Suprapubic skin (tissue), 4 donors: ENCODE results near the gene EIF2D. TPM values are rescaled to one million over a fixed set of nuclear protein-coding genes. Genes with fewer than 3 reads are reported as not detected.

Source experiments
- DNase-seq, 2 donors: peaks; one replicate each; pipeline ENCODE4 v3.0.0-alpha.2; 2019; ENCODE audit warnings: low spot score in 2 of 2
- H3K27ac ChIP-seq: fragments of 200-600 bp; sonication (generic); one replicate; pipeline ENCODE4 v1.5.1; 2019
- H3K27me3 ChIP-seq: fragments of 200-600 bp; sonication (generic); one replicate; pipeline ENCODE4 v1.5.1; 2019
- H3K36me3 ChIP-seq: fragments of 200-600 bp; sonication (generic); one replicate; pipeline ENCODE4 v1.5.1; 2019
- H3K4me1 ChIP-seq: fragments of 200-600 bp; sonication (generic); one replicate; pipeline ENCODE4 v1.5.1; 2019
- H3K4me3 ChIP-seq: fragments of 200-600 bp; sonication (generic); one replicate; pipeline ENCODE4 v1.5.1; 2019; ENCODE audit warnings: mild to moderate bottlenecking
- H3K9me3 ChIP-seq: fragments of 200-600 bp; sonication (generic); one replicate; pipeline ENCODE4 v1.5.1; 2019
- CTCF ChIP-seq, 2 donors: fragments of 200-600 bp in 1 of 2; fragments of 450-650 bp in 1 of 2; sonication (generic) in 1 of 2; IDR thresholded peaks; one replicate each; pipeline ENCODE4 v1.5.1; 2016 to 2019; ENCODE audit warnings: antibody characterized with exemption in 2 of 2, mild to moderate bottlenecking in 1 of 2, moderate library complexity in 1 of 2
- EP300 ChIP-seq: sonication (generic); formaldehyde crosslinking; IDR thresholded peaks from one replicate; pipeline ENCODE4 v1.6.1; 2017; ENCODE audit warnings: antibody characterized with exemption
- POLR2A ChIP-seq, 2 donors: fragments of 450-650 bp; IDR thresholded peaks; one replicate each; pipeline ENCODE4 v1.6.1; 2017; ENCODE audit warnings: antibody characterized with exemption in 2 of 2, mild to moderate bottlenecking in 2 of 2, moderate library complexity in 2 of 2
- POLR2AphosphoS5 ChIP-seq, 3 donors: sonication (generic); formaldehyde crosslinking; IDR thresholded peaks; one replicate each; pipeline ENCODE4 v1.6.1; 2017; ENCODE audit warnings: antibody characterized with exemption in 3 of 3
- WGBS: methylation state at CpG from one replicate; pipeline ENCODE4 v1.1.5; 2018; 5-methylcytosine and 5-hydroxymethylcytosine counted together
- total RNA-seq, 4 donors: library from RNA; depleted of rRNA; stranded (reverse); fragments of >200 nt; gene quantifications; one replicate each; pipeline ENCODE4 v1.1.0, GENCODE V29; 2016

Gene EIF2D
- total RNA-seq, 4 donors from 2014 or later, result 55.0 to 69.1 (median 61.1) TPM

GRCh38 chr1:206566999-206567398, 45.3 kb downstream of the EIF2D start:
- Histone ChIP-seq H3K27me3 (no peaks in the 10 kb centered on the region), H3K9me3 (no peaks in the 10 kb centered on the region), H3K36me3 (no peaks in the 10 kb centered on the region), H3K4me1 (peaks cover 5% of the 10 kb centered on the region), H3K27ac (no peak overlapping the region), H3K4me3 (no peak overlapping the region)
- DNase-seq, result no peak
- WGBS, result 82% methylated on average over 4 of the region's 4 CpGs
- no peak for TF ChIP-seq CTCF (IDR thresholded peaks at IDR 0.05)
- TF ChIP-seq POLR2A (IDR thresholded peaks at IDR 0.05), result no peak
- TF ChIP-seq EP300, result no peak
- no peak for TF ChIP-seq POLR2AphosphoS5 (IDR thresholded peaks at IDR 0.05)

- H3K36me3 ChIP-seq, result no peaks in the 10 kb centered on the region
- H3K27me3 ChIP-seq, result no peaks in the 10 kb centered on the region
- no peak overlapping the region for H3K27ac ChIP-seq
- TF ChIP-seq EP300 (no peak), POLR2AphosphoS5 (IDR thresholded peaks at IDR 0.05) (no peak), CTCF (IDR thresholded peaks at IDR 0.05) (no peak), POLR2A (IDR thresholded peaks at IDR 0.05) (no peak)
- peaks cover 5% of the 10 kb centered on the region for H3K4me1 ChIP-seq
- 59% methylated on average over 4 of the region's 4 CpGs for WGBS
- H3K4me3 ChIP-seq, result no peak overlapping the region
- no peaks in the 10 kb centered on the region for H3K9me3 ChIP-seq
- no peak for DNase-seq
These were observed 46.3 kb downstream of the EIF2D start for GRCh38 chr1:206565995-206566394.

- Histone ChIP-seq H3K27me3 (no peaks in the 10 kb centered on the region), H3K27ac (no peak overlapping the region), H3K4me3 (no peak overlapping the region), H3K9me3 (no peaks in the 10 kb centered on the region), H3K36me3 (no peaks in the 10 kb centered on the region), H3K4me1 (peaks cover 18% of the 10 kb centered on the region)
- WGBS, result 83% methylated on average over 1 of the region's 1 CpG
- DNase-seq, result no peak
- no peak for TF ChIP-seq POLR2AphosphoS5 (IDR thresholded peaks at IDR 0.05)
- no peak for TF ChIP-seq POLR2A (IDR thresholded peaks at IDR 0.05)
- no peak for TF ChIP-seq EP300
- no peak for TF ChIP-seq CTCF (IDR thresholded peaks at IDR 0.05)
These were observed 48.7 kb downstream of the EIF2D start for GRCh38 chr1:206563367-206564207.

GRCh38 chr1:206560007-206560716, 52.1 kb downstream of the EIF2D start:
- no peak for DNase-seq
- TF ChIP-seq POLR2AphosphoS5 (IDR thresholded peaks at IDR 0.05) (no peak), EP300 (no peak), CTCF (IDR thresholded peaks at IDR 0.05) (no peak), POLR2A (IDR thresholded peaks at IDR 0.05) (no peak)
- Histone ChIP-seq H3K27ac (no peak overlapping the region), H3K9me3 (no peaks in the 10 kb centered on the region), H3K36me3 (no peaks in the 10 kb centered on the region), H3K4me3 (no peak overlapping the region), H3K27me3 (no peaks in the 10 kb centered on the region), H3K4me1 (peaks cover 47% of the 10 kb centered on the region)
- WGBS, result 63% methylated on average over 10 of the region's 10 CpGs

GRCh38 chr1:206559672-206559995, 52.6 kb downstream of the EIF2D start:
- TF ChIP-seq EP300 (no peak), POLR2A (IDR thresholded peaks at IDR 0.05) (no peak), CTCF (IDR thresholded peaks at IDR 0.05) (no peak), POLR2AphosphoS5 (IDR thresholded peaks at IDR 0.05) (no peak)
- Histone ChIP-seq H3K36me3 (no peaks in the 10 kb centered on the region), H3K27me3 (no peaks in the 10 kb centered on the region), H3K4me1 (peaks cover 53% of the 10 kb centered on the region), H3K4me3 (no peak overlapping the region), H3K27ac (no peak overlapping the region), H3K9me3 (no peaks in the 10 kb centered on the region)
- no peak for DNase-seq
- WGBS, result 59% methylated on average over 3 of the region's 5 CpGs
